Measurements from ENCODE around the gene CCDC87. TPM values are rescaled to one million over a fixed set of nuclear protein-coding genes. Genes with fewer than 3 reads are reported as not detected.

The CCDC87 gene
- total and polyA plus RNA-seq, 2 experiments from 2014 or later = 0.11 to 0.40 TPM

GRCh38 chr11:66562907-66563583 lies 29.8 kb downstream of the CCDC87 start:
- DNase-seq = no peak
- TF ChIP-seq EZH2phosphoT487 (IDR thresholded peaks at IDR 0.05; ENCODE audit: insufficient read depth, low read depth) (no peak), EZH2 (IDR thresholded peaks at IDR 0.05; ENCODE audit: insufficient read depth, poor library complexity, severe bottlenecking) (no peak)
- peaks cover 9% of the 10 kb centered on the region for H3K27me3 ChIP-seq (replicated peaks; ENCODE audit: insufficient read depth)
- no peaks in the 10 kb centered on the region for H3K9me2 ChIP-seq (ENCODE audit: insufficient read depth)
- H2AFZ ChIP-seq = no peak overlapping the region
- H3K4me1 ChIP-seq (ENCODE audit: insufficient read depth) = no peaks in the 10 kb centered on the region
- no peaks in the 10 kb centered on the region for H3F3A ChIP-seq (ENCODE audit: insufficient read depth)
- WGBS, 2 experiments (ENCODE audit: low coverage in 1 of 2, low lambda C conversion rate in 2 of 2, missing lambda C conversion rate in 2 of 2) = 74 to 82% methylated on average over 20 of the region's 20 CpGs
- no peaks in the 10 kb centered on the region for H3K9me3 ChIP-seq (ENCODE audit: low read depth)
- no peaks in the 10 kb centered on the region for H3K79me2 ChIP-seq (ENCODE audit: insufficient read depth)
- no peak overlapping the region for H3K9ac ChIP-seq
- no peaks in the 10 kb centered on the region for H4K20me1 ChIP-seq (ENCODE audit: insufficient read depth)
- H3K4me3 ChIP-seq = no peak overlapping the region
- no peaks in the 10 kb centered on the region for H3K36me3 ChIP-seq (ENCODE audit: low read depth)
- in situ Hi-C loops (cut with MboI) = no loop called here
- no peak overlapping the region for H3K27ac ChIP-seq
- no peak overlapping the region for H3K4me2 ChIP-seq (ENCODE audit: unreplicated experiment)

GRCh38 chr11:66562275-66562674 lies 30.6 kb downstream of the CCDC87 start:
- H3K9me3 ChIP-seq (ENCODE audit: low read depth) = no peaks in the 10 kb centered on the region
- no peaks in the 10 kb centered on the region for H3F3A ChIP-seq (ENCODE audit: insufficient read depth)
- H3K4me2 ChIP-seq (ENCODE audit: unreplicated experiment) = no peak overlapping the region
- no peak overlapping the region for H2AFZ ChIP-seq
- 42 to 69% methylated on average over 2 of the region's 2 CpGs for WGBS, 2 experiments (ENCODE audit: low coverage in 1 of 2, low lambda C conversion rate in 2 of 2, missing lambda C conversion rate in 2 of 2)
- in situ Hi-C loops (cut with MboI) = no loop called here
- TF ChIP-seq EZH2 (IDR thresholded peaks at IDR 0.05; ENCODE audit: insufficient read depth, poor library complexity, severe bottlenecking) (no peak), EZH2phosphoT487 (IDR thresholded peaks at IDR 0.05; ENCODE audit: insufficient read depth, low read depth) (no peak)
- no peaks in the 10 kb centered on the region for H3K79me2 ChIP-seq (ENCODE audit: insufficient read depth)
- no peak overlapping the region for H3K27ac ChIP-seq
- no peaks in the 10 kb centered on the region for H3K36me3 ChIP-seq (ENCODE audit: low read depth)
- H3K4me1 ChIP-seq (ENCODE audit: insufficient read depth) = no peaks in the 10 kb centered on the region
- H4K20me1 ChIP-seq (ENCODE audit: insufficient read depth) = no peaks in the 10 kb centered on the region
- H3K4me3 ChIP-seq = no peak overlapping the region
- no peak overlapping the region for H3K9ac ChIP-seq
- DNase-seq = no peak
- H3K27me3 ChIP-seq (replicated peaks; ENCODE audit: insufficient read depth) = peaks cover 9% of the 10 kb centered on the region
- no peaks in the 10 kb centered on the region for H3K9me2 ChIP-seq (ENCODE audit: insufficient read depth)

- Histone ChIP-seq H3K9me2 (ENCODE audit: insufficient read depth) (no peaks in the 10 kb centered on the region), H3K9me3 (ENCODE audit: low read depth) (no peaks in the 10 kb centered on the region), H2AFZ (no peak overlapping the region), H3K4me3 (no peak overlapping the region), H3K4me1 (ENCODE audit: insufficient read depth) (no peaks in the 10 kb centered on the region), H3K79me2 (ENCODE audit: insufficient read depth) (no peaks in the 10 kb centered on the region), H3K27me3 (replicated peaks; ENCODE audit: insufficient read depth) (peaks cover 9% of the 10 kb centered on the region), H3K9ac (no peak overlapping the region), H3K36me3 (ENCODE audit: low read depth) (no peaks in the 10 kb centered on the region), H3K27ac (no peak overlapping the region), H3F3A (ENCODE audit: insufficient read depth) (no peaks in the 10 kb centered on the region), H3K4me2 (ENCODE audit: unreplicated experiment) (no peak overlapping the region), H4K20me1 (ENCODE audit: insufficient read depth) (no peaks in the 10 kb centered on the region)
- no peak for DNase-seq
- TF ChIP-seq EZH2 (IDR thresholded peaks at IDR 0.05; ENCODE audit: insufficient read depth, poor library complexity, severe bottlenecking) = no peak
- no peak for TF ChIP-seq EZH2phosphoT487 (IDR thresholded peaks at IDR 0.05; ENCODE audit: insufficient read depth, low read depth)
- WGBS, 2 experiments (ENCODE audit: low coverage in 1 of 2, low lambda C conversion rate in 2 of 2, missing lambda C conversion rate in 2 of 2) = 90 to 97% methylated on average over 8 to 9 of the region's 9 CpGs
- in situ Hi-C loops (cut with MboI) = no loop called here
Observed at GRCh38 chr11:66561975-66562248, 31.0 kb downstream of the CCDC87 start.

- no peak for DNase-seq
- Histone ChIP-seq H3K79me2 (ENCODE audit: insufficient read depth) (no peaks in the 10 kb centered on the region), H3K4me2 (ENCODE audit: unreplicated experiment) (no peak overlapping the region), H3K9me2 (ENCODE audit: insufficient read depth) (no peaks in the 10 kb centered on the region), H3K36me3 (ENCODE audit: low read depth) (no peaks in the 10 kb centered on the region), H4K20me1 (ENCODE audit: insufficient read depth) (no peaks in the 10 kb centered on the region), H3K4me1 (ENCODE audit: insufficient read depth) (no peaks in the 10 kb centered on the region), H3K27ac (no peak overlapping the region), H3K9ac (no peak overlapping the region), H3K4me3 (no peak overlapping the region), H3K9me3 (ENCODE audit: low read depth) (no peaks in the 10 kb centered on the region), H2AFZ (no peak overlapping the region), H3K27me3 (replicated peaks; ENCODE audit: insufficient read depth) (peaks cover 9% of the 10 kb centered on the region), H3F3A (ENCODE audit: insufficient read depth) (no peaks in the 10 kb centered on the region)
- TF ChIP-seq EZH2phosphoT487 (IDR thresholded peaks at IDR 0.05; ENCODE audit: insufficient read depth, low read depth) (no peak), EZH2 (IDR thresholded peaks at IDR 0.05; ENCODE audit: insufficient read depth, poor library complexity, severe bottlenecking) (no peak)
- in situ Hi-C loops (cut with MboI) = no loop called here
- WGBS, 2 experiments (ENCODE audit: low coverage in 1 of 2, low lambda C conversion rate in 2 of 2, missing lambda C conversion rate in 2 of 2) = 84 to 85% methylated on average over 14 of the region's 14 CpGs
Observed at GRCh38 chr11:66561178-66561974, 31.5 kb downstream of the CCDC87 start.
